Stimulated activated CD4-positive, alpha-beta T cell treated with anti-CD3 and anti-CD28 coated beads, Interleukin-12 subunit alpha, Interleukin-12 subunit beta, amount 100 ng/mL, for 4 hours (primary cell): ENCODE measurements around the gene GP1BA.

Experiments used
- DNase-seq: peaks from one replicate; pipeline ENCODE4 v3.0.0-alpha.2; 2020

GP1BA gene

GRCh38 chr17:4978726-4979125 lies 46.6 kb downstream of the GP1BA start:
- no peak for DNase-seq

- no peak for DNase-seq
These were observed 48.7 kb downstream of the GP1BA start for GRCh38 chr17:4980644-4981216.

DNA sequence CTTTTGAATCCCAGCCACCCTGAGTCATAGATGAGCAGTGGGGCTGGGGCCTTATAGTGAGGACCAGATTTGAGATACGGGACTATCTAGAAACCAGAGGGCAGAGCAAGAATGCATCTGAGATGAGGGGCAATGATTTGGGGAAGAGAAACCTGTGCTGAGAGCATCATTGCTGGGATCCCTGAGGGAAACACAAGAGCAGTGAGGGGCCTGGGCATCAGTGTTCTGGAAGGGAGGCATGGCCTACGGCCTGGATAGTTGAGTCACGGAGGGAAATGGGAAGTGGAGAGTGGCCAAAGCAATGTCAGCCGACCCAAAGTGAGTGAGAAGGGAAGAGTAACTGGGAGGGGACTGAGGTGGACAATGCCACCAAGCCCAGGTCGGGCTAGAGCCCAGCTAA lies 50.2 kb downstream of the GP1BA start:
- no peak for DNase-seq
